Astrocyte of the cerebellum (primary cell): ENCODE data around the gene CACNA1D.

Source experiments
- DNase-seq: peaks from one replicate; pipeline ENCODE4 v3.0.0-alpha.2; 2011; ENCODE audit warnings: low read depth
- H3K4me3 ChIP-seq: 2 replicates; pipeline ENCODE4 v1.5.1; 2011; ENCODE audit warnings: mild to moderate bottlenecking, low read depth, low read length, moderate library complexity
- CTCF ChIP-seq: IDR thresholded peaks from 2 replicates; pipeline ENCODE4 v1.5.1; 2012; ENCODE audit warnings: low read length, low read depth, moderate library complexity, mild to moderate bottlenecking; ENCODE audit errors: missing control alignments
- in situ Hi-C: cut with HindIII; loops from 2 replicates; pipeline ENCODE4 v1.10.0; 2017; ENCODE audit warnings: low sequenced_read_pairs

The CACNA1D gene

GRCh38 chr3:53820084-53820483, 325.7 kb downstream of the CACNA1D start:
- DNase-seq = no peak
- no peak overlapping the region for H3K4me3 ChIP-seq
- TF ChIP-seq CTCF = no peak
- in situ Hi-C loops = no loop called here

GRCh38 chr3:53820756-53821580, 326.6 kb downstream of the CACNA1D start:
- in situ Hi-C loops = no loop called here
- TF ChIP-seq CTCF = no peak
- no peak for DNase-seq
- H3K4me3 ChIP-seq = no peak overlapping the region

GRCh38 chr3:53821631-53822121, 327.3 kb downstream of the CACNA1D start:
- TF ChIP-seq CTCF = no peak
- in situ Hi-C loops = no loop called here
- DNase-seq = no peak
- H3K4me3 ChIP-seq = no peak overlapping the region

- in situ Hi-C loops = no loop called here
- no peak for TF ChIP-seq CTCF
- DNase-seq = no peak
- no peak overlapping the region for H3K4me3 ChIP-seq
Observed at GRCh38 chr3:53822331-53822741, 327.9 kb downstream of the CACNA1D start.

DNA sequence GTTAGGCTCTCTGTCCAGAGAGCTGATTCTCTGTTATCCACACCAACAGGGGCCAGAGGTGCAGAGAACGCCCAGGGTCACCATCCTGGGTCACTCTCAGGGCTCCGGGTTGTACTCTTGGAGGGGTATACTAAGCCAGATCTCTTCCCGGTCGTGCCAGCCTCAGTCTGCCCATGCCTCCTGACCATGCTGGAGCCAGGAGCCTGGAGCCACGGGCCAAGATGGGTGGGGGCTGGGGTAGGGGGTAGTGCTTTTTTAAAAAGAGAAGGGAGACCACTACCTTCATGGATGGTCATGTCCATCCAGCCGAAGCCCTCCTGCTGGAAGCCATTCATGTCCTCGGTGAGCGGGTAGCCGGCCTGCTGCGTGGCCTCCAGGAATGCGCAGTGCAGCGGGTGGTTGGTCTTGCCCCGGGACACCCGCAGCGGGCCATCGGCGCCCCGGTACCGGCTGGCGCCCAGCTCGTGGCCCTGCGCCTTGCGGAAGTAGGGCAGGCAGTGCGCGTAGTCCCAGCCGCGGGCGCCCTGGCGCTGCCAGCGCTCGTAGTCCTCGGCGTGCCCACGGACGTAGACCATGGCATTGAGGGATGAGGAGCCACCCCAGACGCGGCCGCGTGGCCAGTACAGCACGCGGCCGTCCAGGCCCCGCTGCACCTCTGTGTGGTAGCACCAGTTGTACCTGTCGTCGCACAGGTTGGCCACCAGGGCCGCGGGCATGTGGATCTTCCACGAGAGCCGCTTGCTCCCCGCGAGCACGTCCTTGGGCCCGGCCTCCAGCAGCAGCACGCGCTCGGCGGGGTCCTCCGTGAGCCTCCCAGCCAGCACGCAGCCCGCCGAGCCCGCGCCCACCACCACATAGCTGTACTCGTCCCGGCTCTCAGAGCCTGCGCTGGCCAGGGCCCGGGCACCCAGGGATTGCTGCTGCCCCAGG, 328.9 kb downstream of the CACNA1D start:
- no peak for DNase-seq
- in situ Hi-C loops = no loop called here
- no peak overlapping the region for H3K4me3 ChIP-seq
- TF ChIP-seq CTCF = no peak

DNA sequence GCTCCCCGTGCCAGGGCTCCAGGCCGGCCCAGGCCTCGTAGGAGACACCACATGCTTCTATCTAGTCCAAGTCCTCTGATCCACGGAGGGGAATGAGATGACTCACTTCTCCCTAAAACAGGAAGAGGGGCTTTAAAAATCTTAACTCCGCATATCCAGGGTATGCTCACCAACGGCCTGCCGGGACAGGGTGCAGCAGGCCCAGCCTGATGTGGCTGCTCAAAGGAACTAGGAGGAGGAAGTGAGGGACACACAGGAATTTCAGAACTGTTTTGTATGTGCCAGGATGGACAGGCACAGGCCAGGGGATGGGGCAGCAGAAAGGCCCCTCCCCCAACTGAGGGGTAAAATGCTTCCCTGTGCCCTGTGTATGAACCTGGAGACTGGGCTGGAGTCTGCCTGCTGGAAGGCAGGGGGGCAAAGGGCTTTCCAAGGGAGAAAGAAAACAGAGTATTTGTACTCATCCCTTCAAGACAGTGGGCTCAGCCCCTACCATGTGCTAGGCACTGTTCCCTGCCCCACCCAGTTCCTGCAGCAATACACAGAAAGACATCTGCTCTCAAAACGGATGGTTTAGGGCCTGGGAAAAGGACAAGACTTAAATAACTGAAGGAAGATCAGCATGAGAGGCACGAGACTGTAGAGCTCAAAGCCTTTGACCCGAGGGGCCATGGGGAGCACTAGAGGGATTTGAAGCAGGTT, 329.7 kb downstream of the CACNA1D start:
- in situ Hi-C loops = no loop called here

More for the DNA sequence above, 329.7 kb downstream of the CACNA1D start:
- no peak overlapping the region for H3K4me3 ChIP-seq
- DNase-seq = no peak
- TF ChIP-seq CTCF = no peak
